Body of pancreas (tissue), 4 donors: ENCODE results near the gene SP7.

ENCODE experiments used
- POLR2A ChIP-seq, 3 donors: fragments of 450-650 bp; IDR thresholded peaks; one replicate each; pipeline ENCODE4 v1.6.1; 2016; ENCODE audit warnings: antibody characterized with exemption in 3 of 3, mild to moderate bottlenecking in 2 of 3
- TF ChIP-seq, protein P1 (sequence below), 7 experiments: fragments of 450-650 bp in 4 of 7; fragments of 200-600 bp in 3 of 7; sonication (generic) in 3 of 7; IDR thresholded peaks; one replicate each; pipeline ENCODE4 v1.5.1; 2016 to 2019; ENCODE audit warnings: antibody characterized with exemption in 7 of 7

DNA sequence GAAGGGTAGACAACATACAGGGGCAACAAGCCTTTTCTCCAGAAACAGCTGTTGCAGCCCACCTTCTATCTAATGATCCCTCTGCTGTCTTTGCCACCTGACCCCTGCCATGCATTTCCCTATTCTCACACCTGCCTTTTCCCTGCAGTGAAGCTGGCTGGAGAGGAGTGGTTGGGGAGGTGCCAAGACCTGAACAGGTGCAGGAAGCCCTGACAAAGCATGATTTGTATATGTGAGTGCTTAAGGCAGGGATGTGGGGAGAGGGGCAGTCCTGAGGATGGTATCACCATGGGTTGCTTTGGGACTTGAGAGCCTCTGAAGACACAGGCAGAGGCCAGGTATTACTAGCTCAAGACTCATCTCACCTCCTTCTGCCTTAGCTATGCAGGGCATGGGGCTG lies 43.7 kb downstream of the SP7 start:
- TF ChIP-seq, protein P1, sequence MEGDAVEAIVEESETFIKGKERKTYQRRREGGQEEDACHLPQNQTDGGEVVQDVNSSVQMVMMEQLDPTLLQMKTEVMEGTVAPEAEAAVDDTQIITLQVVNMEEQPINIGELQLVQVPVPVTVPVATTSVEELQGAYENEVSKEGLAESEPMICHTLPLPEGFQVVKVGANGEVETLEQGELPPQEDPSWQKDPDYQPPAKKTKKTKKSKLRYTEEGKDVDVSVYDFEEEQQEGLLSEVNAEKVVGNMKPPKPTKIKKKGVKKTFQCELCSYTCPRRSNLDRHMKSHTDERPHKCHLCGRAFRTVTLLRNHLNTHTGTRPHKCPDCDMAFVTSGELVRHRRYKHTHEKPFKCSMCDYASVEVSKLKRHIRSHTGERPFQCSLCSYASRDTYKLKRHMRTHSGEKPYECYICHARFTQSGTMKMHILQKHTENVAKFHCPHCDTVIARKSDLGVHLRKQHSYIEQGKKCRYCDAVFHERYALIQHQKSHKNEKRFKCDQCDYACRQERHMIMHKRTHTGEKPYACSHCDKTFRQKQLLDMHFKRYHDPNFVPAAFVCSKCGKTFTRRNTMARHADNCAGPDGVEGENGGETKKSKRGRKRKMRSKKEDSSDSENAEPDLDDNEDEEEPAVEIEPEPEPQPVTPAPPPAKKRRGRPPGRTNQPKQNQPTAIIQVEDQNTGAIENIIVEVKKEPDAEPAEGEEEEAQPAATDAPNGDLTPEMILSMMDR (IDR thresholded peaks at IDR 0.05), result no peak
- no peak for TF ChIP-seq POLR2A (IDR thresholded peaks at IDR 0.05)
